ENCODE measurements around the gene ZNF398. TPM values are rescaled to one million over a fixed set of nuclear protein-coding genes. Genes with fewer than 3 reads are reported as not detected.

Gene ZNF398
- total RNA-seq, 1 donor from 2014 or later, result 25.4 TPM

- no peak for DNase-seq (ENCODE audit: low spot score)
Measured at GRCh38 chr7:149147752-149148653, 750 bp downstream of the ZNF398 start.

- DNase-seq (ENCODE audit: low spot score), result no peak
Measured at GRCh38 chr7:149150981-149151380, 3.7 kb downstream of the ZNF398 start.

GRCh38 chr7:149153346-149153745 is 6.1 kb downstream of the ZNF398 start:
- DNase-seq (ENCODE audit: low spot score), result no peak

- DNase-seq (ENCODE audit: low spot score), result no peak
Measured at GRCh38 chr7:149154056-149154455, 6.8 kb downstream of the ZNF398 start.

GRCh38 chr7:149156898-149157297 is 9.6 kb downstream of the ZNF398 start:
- DNase-seq (ENCODE audit: low spot score), result no peak

GRCh38 chr7:149161241-149161848 is 14.1 kb downstream of the ZNF398 start:
- no peak for DNase-seq (ENCODE audit: low spot score)

GRCh38 chr7:149166142-149166541 is 18.9 kb downstream of the ZNF398 start:
- no peak for DNase-seq (ENCODE audit: low spot score)

GRCh38 chr7:149166630-149167352 is 19.5 kb downstream of the ZNF398 start:
- no peak for DNase-seq (ENCODE audit: low spot score)

- DNase-seq (ENCODE audit: low spot score), result no peak
Measured at GRCh38 chr7:149171892-149172533, 24.8 kb downstream of the ZNF398 start.

- no peak for DNase-seq (ENCODE audit: low spot score)
Measured at GRCh38 chr7:149172534-149172920, 25.3 kb downstream of the ZNF398 start.

- DNase-seq (ENCODE audit: low spot score), result no peak
Measured at GRCh38 chr7:149175150-149175549, 27.9 kb downstream of the ZNF398 start.

GRCh38 chr7:149179241-149179640 is 32.0 kb downstream of the ZNF398 start:
- DNase-seq (ENCODE audit: low spot score), result no peak

- DNase-seq (ENCODE audit: low spot score), result no peak
Measured at GRCh38 chr7:149180722-149181449, 33.6 kb downstream of the ZNF398 start.

GRCh38 chr7:149181450-149181790 is 34.2 kb downstream of the ZNF398 start:
- no peak for DNase-seq (ENCODE audit: low spot score)

GRCh38 chr7:149184274-149184673 is 37.0 kb downstream of the ZNF398 start:
- no peak for DNase-seq (ENCODE audit: low spot score)

- DNase-seq (ENCODE audit: low spot score), result no peak
Measured at GRCh38 chr7:149188213-149188612, 41.0 kb downstream of the ZNF398 start.

- no peak for DNase-seq (ENCODE audit: low spot score)
Measured at GRCh38 chr7:149188637-149189259, 41.5 kb downstream of the ZNF398 start.

- no peak for DNase-seq (ENCODE audit: low spot score)
Measured at GRCh38 chr7:149191851-149192250, 44.6 kb downstream of the ZNF398 start.

- DNase-seq (ENCODE audit: low spot score), result no peak
Measured at GRCh38 chr7:149194799-149195179, 47.5 kb downstream of the ZNF398 start.

- DNase-seq (ENCODE audit: low spot score), result peak; percentile 90
Measured at GRCh38 chr7:149195180-149196150, 48.2 kb downstream of the ZNF398 start, which contains the start of gene ZNF282. Gene ZNF282 (plus strand): TSS chr7:149195546. CDS start chr7:149195590, 44 bp downstream.
